Panc1 (cell line): ENCODE results near the gene EVI2A. TPM values are rescaled to one million over a fixed set of nuclear protein-coding genes. Genes with fewer than 3 reads are reported as not detected.

Experiments used
- ATAC-seq: fragments of 200-7000 bp; cut with Tn5 transposase; 2 replicates; pipeline ENCODE4 v1.9.1; 2020; ENCODE audit warnings: mild to moderate bottlenecking, moderate library complexity
- BruUV-seq: library from RNA; stranded (reverse); fragments of 400-500 nt; replicated peaks from 2 replicates; lab custom pipeline; 2021; lab: Mats Ljungman, UMichigan
- CTCF ChIA-PET: fragments of 300-600 bp; sonication (Branson Sonifier 250); formaldehyde crosslinking; loops from one replicate; lab custom pipeline; 2022; ENCODE audit warnings: antibody characterized with exemption; lab: Charles Lee
- POLR2A ChIA-PET: fragments of 300-600 bp; sonication (Branson Sonifier 250); formaldehyde crosslinking; loops from one replicate; lab custom pipeline; 2022; ENCODE audit warnings: antibody characterized with exemption; lab: Charles Lee
- DNase-seq: peaks from one replicate; pipeline ENCODE4 v3.0.0-alpha.2; 2010; ENCODE audit warnings: low read depth, low spot score
- H3K27ac ChIP-seq: 2 replicates; pipeline ENCODE4 v1.5.1; 2011; ENCODE audit warnings: mild to moderate bottlenecking, low read length, inconsistent platforms
- H3K27me3 ChIP-seq: fragments of 200-500 bp; sonication (Bioruptor generic); 2 replicates; pipeline ENCODE4 v1.6.0; 2014; ENCODE audit warnings: low read length, inconsistent platforms; ENCODE audit not compliant: control insufficient read depth, insufficient read depth
- H3K36me3 ChIP-seq: fragments of 200-500 bp; sonication (Bioruptor generic); 2 replicates; pipeline ENCODE4 v1.5.1; 2014; ENCODE audit warnings: inconsistent platforms, mild to moderate bottlenecking, low read length, moderate library complexity; ENCODE audit not compliant: control insufficient read depth, insufficient read depth
- H3K4me1 ChIP-seq: 2 replicates; pipeline ENCODE4 v1.5.1; 2011; ENCODE audit warnings: inconsistent platforms, mild to moderate bottlenecking, low read length, moderate library complexity; ENCODE audit not compliant: control insufficient read depth, insufficient read depth
- H3K4me3 ChIP-seq, 2 experiments: 2 replicates each; pipeline ENCODE4 v1.5.1; 2011 to 2012; ENCODE audit warnings: low read depth in 2 of 2, low read length in 2 of 2, mild to moderate bottlenecking in 2 of 2, inconsistent platforms in 1 of 2, moderate library complexity in 1 of 2
- H3K9me3 ChIP-seq: fragments of 200-500 bp; sonication (Bioruptor generic); 2 replicates; pipeline ENCODE4 v1.5.1; 2014; ENCODE audit warnings: low read depth, mild to moderate bottlenecking, inconsistent platforms, low read length, moderate library complexity; ENCODE audit not compliant: control insufficient read depth, insufficient read depth
- POLR2AphosphoS5 ChIP-seq: IDR thresholded peaks from 2 replicates; pipeline ENCODE4 v1.6.1; 2012; ENCODE audit warnings: mild to moderate bottlenecking, low read depth, low read length, moderate library complexity
- SIN3A ChIP-seq: IDR thresholded peaks from 2 replicates; pipeline ENCODE4 v1.6.1; 2012; ENCODE audit warnings: low read depth, mild to moderate bottlenecking, low read length, moderate library complexity, borderline replicate concordance; ENCODE audit not compliant: insufficient read depth
- TCF7L2 ChIP-seq: IDR thresholded peaks from 2 replicates; pipeline ENCODE4 v1.6.1; 2011; ENCODE audit warnings: mild to moderate bottlenecking, low read depth, low read length, inconsistent platforms
- in situ Hi-C: cut with HindIII; loops from 2 replicates; pipeline ENCODE4 v1.10.0; 2016; ENCODE audit warnings: low sequenced_read_pairs, low pct_unique_long_range_greater_than_20kb
- intact Hi-C: fragments of 100-400 bp; cut with micrococcal nuclease; formaldehyde crosslinking; loops from one replicate; pipeline ENCODE4 v1.10.0; 2022; ENCODE audit not compliant: unreplicated experiment
- total RNA-seq: library from RNA; stranded (reverse); gene quantifications from one replicate; pipeline ENCODE4 v1.2.1, GENCODE V29; 2021; ENCODE audit not compliant: unreplicated experiment
- TF ChIP-seq, protein P1 (sequence below): fragments of 450-650 bp; IDR thresholded peaks from 2 replicates; pipeline ENCODE4 v1.5.1; 2017; ENCODE audit warnings: mild to moderate bottlenecking
- TF ChIP-seq, protein P2 (sequence below), 2 experiments: IDR thresholded peaks; 2 replicates each; pipeline ENCODE4 v1.6.1; 2011 to 2012; ENCODE audit warnings: low read depth in 2 of 2, control low read depth in 1 of 2, low read length in 1 of 2, mild to moderate bottlenecking in 1 of 2, moderate library complexity in 1 of 2; ENCODE audit not compliant: insufficient read depth in 1 of 2

EVI2A gene
- total RNA-seq, 1 experiment from 2014 or later = not detected

DNA sequence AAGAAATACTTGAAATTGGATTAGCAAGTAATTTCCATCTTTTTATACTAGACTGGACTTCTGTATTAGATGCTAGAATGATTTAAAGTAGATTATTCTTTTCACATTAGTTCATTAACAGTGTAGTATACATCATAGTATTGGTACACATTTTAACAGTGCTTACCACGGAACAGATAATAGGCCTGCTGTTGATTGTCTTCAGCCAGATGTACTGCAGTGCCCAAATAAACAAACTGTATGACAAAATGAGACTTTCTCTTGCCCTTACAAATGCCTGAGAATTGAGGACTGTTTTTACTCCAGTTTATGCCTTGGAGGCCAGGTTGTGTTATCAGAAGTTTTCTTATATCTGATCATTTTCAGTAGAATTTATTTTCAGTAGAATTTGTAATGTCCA is 631 bp downstream of the EVI2A start:
- H3K27ac ChIP-seq = no peak overlapping the region
- no peaks in the 10 kb centered on the region for H3K9me3 ChIP-seq
- ATAC-seq (no peak), DNase-seq (no peak)
- no TSS peak for BruUV-seq
- no peaks in the 10 kb centered on the region for H3K36me3 ChIP-seq
- intact Hi-C loops (no loop called here), in situ Hi-C loops (no loop called here)
- no peaks in the 10 kb centered on the region for H3K4me1 ChIP-seq
- no peaks in the 10 kb centered on the region for H3K27me3 ChIP-seq
- no peak overlapping the region for H3K4me3 ChIP-seq
- TF ChIP-seq, protein P1, sequence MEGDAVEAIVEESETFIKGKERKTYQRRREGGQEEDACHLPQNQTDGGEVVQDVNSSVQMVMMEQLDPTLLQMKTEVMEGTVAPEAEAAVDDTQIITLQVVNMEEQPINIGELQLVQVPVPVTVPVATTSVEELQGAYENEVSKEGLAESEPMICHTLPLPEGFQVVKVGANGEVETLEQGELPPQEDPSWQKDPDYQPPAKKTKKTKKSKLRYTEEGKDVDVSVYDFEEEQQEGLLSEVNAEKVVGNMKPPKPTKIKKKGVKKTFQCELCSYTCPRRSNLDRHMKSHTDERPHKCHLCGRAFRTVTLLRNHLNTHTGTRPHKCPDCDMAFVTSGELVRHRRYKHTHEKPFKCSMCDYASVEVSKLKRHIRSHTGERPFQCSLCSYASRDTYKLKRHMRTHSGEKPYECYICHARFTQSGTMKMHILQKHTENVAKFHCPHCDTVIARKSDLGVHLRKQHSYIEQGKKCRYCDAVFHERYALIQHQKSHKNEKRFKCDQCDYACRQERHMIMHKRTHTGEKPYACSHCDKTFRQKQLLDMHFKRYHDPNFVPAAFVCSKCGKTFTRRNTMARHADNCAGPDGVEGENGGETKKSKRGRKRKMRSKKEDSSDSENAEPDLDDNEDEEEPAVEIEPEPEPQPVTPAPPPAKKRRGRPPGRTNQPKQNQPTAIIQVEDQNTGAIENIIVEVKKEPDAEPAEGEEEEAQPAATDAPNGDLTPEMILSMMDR = no peak
- TF ChIP-seq SIN3A (no peak), TCF7L2 (no peak), POLR2AphosphoS5 (no peak)
- TF ChIP-seq, protein P2, sequence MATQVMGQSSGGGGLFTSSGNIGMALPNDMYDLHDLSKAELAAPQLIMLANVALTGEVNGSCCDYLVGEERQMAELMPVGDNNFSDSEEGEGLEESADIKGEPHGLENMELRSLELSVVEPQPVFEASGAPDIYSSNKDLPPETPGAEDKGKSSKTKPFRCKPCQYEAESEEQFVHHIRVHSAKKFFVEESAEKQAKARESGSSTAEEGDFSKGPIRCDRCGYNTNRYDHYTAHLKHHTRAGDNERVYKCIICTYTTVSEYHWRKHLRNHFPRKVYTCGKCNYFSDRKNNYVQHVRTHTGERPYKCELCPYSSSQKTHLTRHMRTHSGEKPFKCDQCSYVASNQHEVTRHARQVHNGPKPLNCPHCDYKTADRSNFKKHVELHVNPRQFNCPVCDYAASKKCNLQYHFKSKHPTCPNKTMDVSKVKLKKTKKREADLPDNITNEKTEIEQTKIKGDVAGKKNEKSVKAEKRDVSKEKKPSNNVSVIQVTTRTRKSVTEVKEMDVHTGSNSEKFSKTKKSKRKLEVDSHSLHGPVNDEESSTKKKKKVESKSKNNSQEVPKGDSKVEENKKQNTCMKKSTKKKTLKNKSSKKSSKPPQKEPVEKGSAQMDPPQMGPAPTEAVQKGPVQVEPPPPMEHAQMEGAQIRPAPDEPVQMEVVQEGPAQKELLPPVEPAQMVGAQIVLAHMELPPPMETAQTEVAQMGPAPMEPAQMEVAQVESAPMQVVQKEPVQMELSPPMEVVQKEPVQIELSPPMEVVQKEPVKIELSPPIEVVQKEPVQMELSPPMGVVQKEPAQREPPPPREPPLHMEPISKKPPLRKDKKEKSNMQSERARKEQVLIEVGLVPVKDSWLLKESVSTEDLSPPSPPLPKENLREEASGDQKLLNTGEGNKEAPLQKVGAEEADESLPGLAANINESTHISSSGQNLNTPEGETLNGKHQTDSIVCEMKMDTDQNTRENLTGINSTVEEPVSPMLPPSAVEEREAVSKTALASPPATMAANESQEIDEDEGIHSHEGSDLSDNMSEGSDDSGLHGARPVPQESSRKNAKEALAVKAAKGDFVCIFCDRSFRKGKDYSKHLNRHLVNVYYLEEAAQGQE (IDR thresholded peaks at IDR 0.05; ENCODE audit: insufficient read depth in 1 of 2, low read depth in 2 of 2, low read length in 1 of 2) = no peak
- ChIA-PET POLR2A (no interaction called here), CTCF (interaction anchor here (0.6 kb wide), 1 partner anchor 74 kb away, joined by 3 read pairs; no protein-coding TSS in a partner anchor)

DNA sequence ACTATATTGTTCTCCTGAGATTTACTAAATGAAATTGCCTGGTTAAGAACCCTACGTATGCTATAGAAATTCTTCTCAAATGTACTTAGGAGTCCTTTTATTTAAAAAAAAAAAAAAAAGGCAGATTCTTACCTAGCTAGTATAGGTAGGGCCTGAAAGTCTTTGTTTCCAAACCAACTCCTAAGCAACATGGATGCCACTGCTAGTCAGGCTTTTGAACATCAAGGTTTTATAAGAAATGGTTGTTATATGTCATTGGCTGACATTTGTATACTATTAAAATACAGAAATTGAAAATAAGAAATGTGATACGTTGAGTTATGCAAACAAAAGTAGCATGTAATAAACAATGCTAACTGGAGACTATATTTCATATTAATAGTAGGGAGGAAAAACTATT is 1.2 kb downstream of the EVI2A start:
- no peak overlapping the region for H3K27ac ChIP-seq
- intact Hi-C loops = no loop called here
- no TSS peak for BruUV-seq
- DNase-seq = no peak
- ATAC-seq = no peak
- TF ChIP-seq, protein P2 (IDR thresholded peaks at IDR 0.05; ENCODE audit: insufficient read depth in 1 of 2, low read depth in 2 of 2, low read length in 1 of 2) = no peak
- TF ChIP-seq, protein P1 = no peak
- TF ChIP-seq POLR2AphosphoS5 (no peak), SIN3A (no peak), TCF7L2 (no peak)
- POLR2A ChIA-PET = no interaction called here
- H3K4me1 ChIP-seq = no peaks in the 10 kb centered on the region
- no peaks in the 10 kb centered on the region for H3K36me3 ChIP-seq
- CTCF ChIA-PET = interaction anchor here (0.6 kb wide), 1 partner anchor 73 kb away, joined by 3 read pairs; no protein-coding TSS in a partner anchor
- H3K4me3 ChIP-seq = no peak overlapping the region
- H3K27me3 ChIP-seq = no peaks in the 10 kb centered on the region
- no peaks in the 10 kb centered on the region for H3K9me3 ChIP-seq
- in situ Hi-C loops = no loop called here
